Brain microvascular endothelial cell (primary cell): ENCODE data around the gene CNTLN.

Experiments used
- DNase-seq: peaks from one replicate; pipeline ENCODE4 v3.0.0-alpha.2; 2020
- H3K27ac ChIP-seq: fragments of 250-450 bp; sonication (Bioruptor Pico); 2 replicates; pipeline ENCODE4 v1.5.1; 2020; ENCODE audit warnings: mild to moderate bottlenecking, moderate library complexity
- H3K27me3 ChIP-seq: fragments of 250-450 bp; sonication (Bioruptor Pico); replicated peaks from 2 replicates; pipeline ENCODE4 v1.5.1; 2020; ENCODE audit warnings: mild to moderate bottlenecking
- H3K36me3 ChIP-seq: fragments of 250-450 bp; sonication (Bioruptor Pico); replicated peaks from 2 replicates; pipeline ENCODE4 v1.5.1; 2020; ENCODE audit warnings: mild to moderate bottlenecking
- H3K4me3 ChIP-seq: 2 replicates; pipeline ENCODE4 v1.5.1; 2011; ENCODE audit warnings: low read depth, mild to moderate bottlenecking, control low read depth, low read length, moderate library complexity
- CTCF ChIP-seq: IDR thresholded peaks from 2 replicates; pipeline ENCODE4 v1.5.1; 2011; ENCODE audit warnings: low read depth, mild to moderate bottlenecking, moderate library complexity, low read length, control low read depth, inconsistent platforms; ENCODE audit errors: missing control alignments
- in situ Hi-C: cut with HindIII; loops from 2 replicates; pipeline ENCODE4 v1.10.0; 2017; ENCODE audit warnings: low sequenced_read_pairs, low pct_ligation_motif_present

The CNTLN gene

GRCh38 chr9:17120203-17120602, 14.6 kb upstream of the CNTLN start:
- in situ Hi-C loops: no loop called here
- H3K27me3 ChIP-seq: no peaks in the 10 kb centered on the region
- TF ChIP-seq CTCF: no peak
- H3K27ac ChIP-seq: no peak overlapping the region
- no peaks in the 10 kb centered on the region for H3K36me3 ChIP-seq
- H3K4me3 ChIP-seq: no peak overlapping the region
- no peak for DNase-seq

GRCh38 chr9:17121264-17121663, 13.6 kb upstream of the CNTLN start:
- H3K36me3 ChIP-seq: no peaks in the 10 kb centered on the region

GRCh38 chr9:17130291-17130690, 4.5 kb upstream of the CNTLN start:
- Histone ChIP-seq H3K36me3 (no peaks in the 10 kb centered on the region), H3K27me3 (no peaks in the 10 kb centered on the region), H3K4me3 (no peak overlapping the region), H3K27ac (no peak overlapping the region)
- no peak for TF ChIP-seq CTCF
- in situ Hi-C loops: no loop called here
- DNase-seq: no peak

More at GRCh38 chr9:17121264-17121663, 13.6 kb upstream of the CNTLN start:
- no peak overlapping the region for H3K4me3 ChIP-seq
- in situ Hi-C loops: no loop called here
- no peaks in the 10 kb centered on the region for H3K27me3 ChIP-seq
- no peak for TF ChIP-seq CTCF
- no peak for DNase-seq
- no peak overlapping the region for H3K27ac ChIP-seq

- TF ChIP-seq CTCF: no peak
- in situ Hi-C loops: no loop called here
- no peak for DNase-seq
- H3K4me3 ChIP-seq: no peak overlapping the region
- H3K27ac ChIP-seq: no peak overlapping the region
- no peaks in the 10 kb centered on the region for H3K27me3 ChIP-seq
- no peaks in the 10 kb centered on the region for H3K36me3 ChIP-seq
Observed at GRCh38 chr9:17130725-17131124, 4.1 kb upstream of the CNTLN start.

GRCh38 chr9:17131494-17131893, 3.3 kb upstream of the CNTLN start:
- no peak for DNase-seq
- no peak overlapping the region for H3K4me3 ChIP-seq
- TF ChIP-seq CTCF: no peak
- in situ Hi-C loops: no loop called here
- H3K36me3 ChIP-seq: no peaks in the 10 kb centered on the region
- no peaks in the 10 kb centered on the region for H3K27me3 ChIP-seq
- H3K27ac ChIP-seq: no peak overlapping the region
